Thymus (tissue), 11 donors: ENCODE measurements around the gene ELOA. TPM values are rescaled to one million over a fixed set of nuclear protein-coding genes. Genes with fewer than 3 reads are reported as not detected.

Experiments
- DNase-seq, 9 donors: peaks; one replicate each; pipeline ENCODE4 v3.0.0-alpha.2; 2013; ENCODE audit warnings: low spot score in 9 of 9, low read depth in 6 of 9, missing footprints in 1 of 9
- H3K27ac ChIP-seq, 2 donors: one replicate each; pipeline ENCODE4 v1.5.1; 2013; ENCODE audit warnings: control low read depth in 1 of 2, low read depth in 1 of 2, low read length in 1 of 2, mild to moderate bottlenecking in 1 of 2, moderate library complexity in 1 of 2
- H3K27me3 ChIP-seq, 2 donors: one replicate each; pipeline ENCODE4 v1.5.1; 2013; ENCODE audit warnings: low read length in 1 of 2; ENCODE audit not compliant: control insufficient read depth in 2 of 2, insufficient read depth in 1 of 2
- H3K36me3 ChIP-seq, 2 donors: one replicate each; pipeline ENCODE4 v1.5.1; 2013; ENCODE audit warnings: low read length in 1 of 2, mild to moderate bottlenecking in 1 of 2, moderate library complexity in 1 of 2; ENCODE audit not compliant: control insufficient read depth in 2 of 2, insufficient read depth in 2 of 2
- H3K4me1 ChIP-seq, 2 donors: one replicate each; pipeline ENCODE4 v1.5.1; 2013; ENCODE audit warnings: low read length in 2 of 2; ENCODE audit not compliant: control insufficient read depth in 2 of 2, insufficient read depth in 2 of 2
- H3K4me3 ChIP-seq, 2 donors: one replicate each; pipeline ENCODE4 v1.5.1; 2013; ENCODE audit warnings: low read length in 2 of 2, control low read depth in 1 of 2, mild to moderate bottlenecking in 1 of 2
- H3K9me3 ChIP-seq, 2 donors: one replicate each; pipeline ENCODE4 v1.5.1; 2013; ENCODE audit warnings: low read length in 1 of 2, mild to moderate bottlenecking in 1 of 2; ENCODE audit not compliant: control insufficient read depth in 2 of 2, insufficient read depth in 1 of 2
- WGBS: extraction: QIAGEN DNeasy Blood & Tissue Kit; methylation state at CpG from one replicate; pipeline ENCODE4 v1.1.7; 2013; 5-methylcytosine and 5-hydroxymethylcytosine counted together
- polyA plus RNA-seq: library from polyadenylated mRNA; stranded (reverse); fragments of 200-250 nt; gene quantifications from one replicate; pipeline ENCODE4 v1.2.3, GENCODE V29; 2013
- total RNA-seq: library from RNA; stranded (reverse); fragments of 120-200 nt; gene quantifications from one replicate; pipeline ENCODE4 v1.2.4, GENCODE V29; 2013
- donor health status: healthy.

ELOA gene
- total and polyA plus RNA-seq, 2 donors, result 16.5 to 22.1 TPM

- Histone ChIP-seq H3K4me1 (peaks cover 3 to 4% of the 10 kb centered on the region in 2 donors), H3K4me3 (no peak overlapping the region), H3K9me3 (no peaks in the 10 kb centered on the region), H3K36me3 (peaks cover 61 to 83% of the 10 kb centered on the region in 2 donors), H3K27ac (no peak overlapping the region), H3K27me3 (no peaks in the 10 kb centered on the region)
- DNase-seq, result peak in 3 of 9 donors; percentile 21 to 62 (median 48)
- WGBS, result 89% methylated on average over 11 of the region's 11 CpGs
These were observed 8.0 kb downstream of the ELOA start for GRCh38 chr1:23751050-23751814.

- Histone ChIP-seq H3K4me3 (no peak overlapping the region), H3K4me1 (peaks cover 3 to 4% of the 10 kb centered on the region in 2 donors), H3K36me3 (peaks cover 67 to 86% of the 10 kb centered on the region in 2 donors), H3K27ac (no peak overlapping the region), H3K9me3 (no peaks in the 10 kb centered on the region), H3K27me3 (no peaks in the 10 kb centered on the region)
- 95% methylated on average over 4 of the region's 4 CpGs for WGBS
- no peak for DNase-seq
These were observed 8.5 kb downstream of the ELOA start for GRCh38 chr1:23751815-23752200.

- H3K27me3 ChIP-seq, result no peaks in the 10 kb centered on the region
- H3K4me3 ChIP-seq, result no peak overlapping the region
- H3K9me3 ChIP-seq, result no peaks in the 10 kb centered on the region
- no peak for DNase-seq
- H3K36me3 ChIP-seq, result peaks cover 78 to 83% of the 10 kb centered on the region in 2 donors
- WGBS, result 98% methylated on average over 1 of the region's 1 CpG
- H3K27ac ChIP-seq, result no peak overlapping the region
- peaks cover 0 to 4% of the 10 kb centered on the region in 2 donors for H3K4me1 ChIP-seq
These were observed 9.6 kb downstream of the ELOA start for GRCh38 chr1:23752909-23753308.

- no peak overlapping the region for H3K4me3 ChIP-seq
- no peaks in the 10 kb centered on the region for H3K4me1 ChIP-seq
- H3K27ac ChIP-seq, result no peak overlapping the region
- WGBS, result 97% methylated on average over 3 of the region's 3 CpGs
- DNase-seq, result no peak
- H3K36me3 ChIP-seq, result peaks cover 91 to 92% of the 10 kb centered on the region in 2 donors
- no peaks in the 10 kb centered on the region for H3K27me3 ChIP-seq
- H3K9me3 ChIP-seq, result no peaks in the 10 kb centered on the region
These were observed 13.4 kb downstream of the ELOA start for GRCh38 chr1:23756676-23757075.

- H3K4me1 ChIP-seq, result no peaks in the 10 kb centered on the region
- WGBS, result 98% methylated on average over 1 of the region's 1 CpG
- H3K27me3 ChIP-seq, result no peaks in the 10 kb centered on the region
- no peak overlapping the region for H3K4me3 ChIP-seq
- no peaks in the 10 kb centered on the region for H3K9me3 ChIP-seq
- no peak overlapping the region for H3K27ac ChIP-seq
- DNase-seq, result no peak
- peaks cover 86 to 90% of the 10 kb centered on the region in 2 donors for H3K36me3 ChIP-seq
These were observed 14.5 kb downstream of the ELOA start for GRCh38 chr1:23757812-23758211.

GRCh38 chr1:23759277-23759676 lies 16.0 kb downstream of the ELOA start:
- DNase-seq, result no peak
- no peaks in the 10 kb centered on the region for H3K27me3 ChIP-seq
- no peak overlapping the region for H3K4me3 ChIP-seq
- no peak overlapping the region for H3K27ac ChIP-seq
- peaks cover 75 to 79% of the 10 kb centered on the region in 2 donors for H3K36me3 ChIP-seq
- 96% methylated on average over 4 of the region's 4 CpGs for WGBS
- H3K4me1 ChIP-seq, result no peaks in the 10 kb centered on the region
- H3K9me3 ChIP-seq, result no peaks in the 10 kb centered on the region

- H3K4me1 ChIP-seq, result no peaks in the 10 kb centered on the region
- WGBS, result 99% methylated on average over 7 of the region's 7 CpGs
These were observed 19.8 kb downstream of the ELOA start for GRCh38 chr1:23763041-23763577.

GRCh38 chr1:23768733-23769132 lies 25.5 kb downstream of the ELOA start:
- DNase-seq, result no peak
- H3K27me3 ChIP-seq, result no peaks in the 10 kb centered on the region
- no peak overlapping the region for H3K4me3 ChIP-seq
- WGBS, result 98% methylated on average over 5 of the region's 5 CpGs
- peaks cover 0 to 3% of the 10 kb centered on the region in 2 donors for H3K4me1 ChIP-seq
- no peak overlapping the region for H3K27ac ChIP-seq
- no peaks in the 10 kb centered on the region for H3K9me3 ChIP-seq
- peaks cover 16 to 20% of the 10 kb centered on the region in 2 donors for H3K36me3 ChIP-seq

More at GRCh38 chr1:23763041-23763577, 19.8 kb downstream of the ELOA start:
- Histone ChIP-seq H3K36me3 (peaks cover 51 to 54% of the 10 kb centered on the region in 2 donors), H3K4me3 (no peak overlapping the region), H3K9me3 (no peaks in the 10 kb centered on the region), H3K27me3 (no peaks in the 10 kb centered on the region), H3K27ac (no peak overlapping the region)
- DNase-seq, result no peak

- H3K36me3 ChIP-seq, result peaks cover 6% of the 10 kb centered on the region in 2 donors
- DNase-seq, result peak in 8 of 9 donors; percentile 53 to 86 (median 75)
- no peak overlapping the region for H3K27ac ChIP-seq
- H3K27me3 ChIP-seq, result no peaks in the 10 kb centered on the region
- no peaks in the 10 kb centered on the region for H3K9me3 ChIP-seq
- peaks cover 2 to 15% of the 10 kb centered on the region in 2 donors for H3K4me1 ChIP-seq
- WGBS, result 28% methylated on average over 14 of the region's 14 CpGs
- no peak overlapping the region for H3K4me3 ChIP-seq
These were observed 29.0 kb downstream of the ELOA start for GRCh38 chr1:23772049-23772853.
